ENCODE results near the gene SLC22A4. TPM values are rescaled to one million over a fixed set of nuclear protein-coding genes. Genes with fewer than 3 reads are reported as not detected.

The SLC22A4 gene
- polyA plus RNA-seq, 2 of the 4 experiments (the other 2 are of a cell fraction), result 3.2 to 4.6 TPM

DNA sequence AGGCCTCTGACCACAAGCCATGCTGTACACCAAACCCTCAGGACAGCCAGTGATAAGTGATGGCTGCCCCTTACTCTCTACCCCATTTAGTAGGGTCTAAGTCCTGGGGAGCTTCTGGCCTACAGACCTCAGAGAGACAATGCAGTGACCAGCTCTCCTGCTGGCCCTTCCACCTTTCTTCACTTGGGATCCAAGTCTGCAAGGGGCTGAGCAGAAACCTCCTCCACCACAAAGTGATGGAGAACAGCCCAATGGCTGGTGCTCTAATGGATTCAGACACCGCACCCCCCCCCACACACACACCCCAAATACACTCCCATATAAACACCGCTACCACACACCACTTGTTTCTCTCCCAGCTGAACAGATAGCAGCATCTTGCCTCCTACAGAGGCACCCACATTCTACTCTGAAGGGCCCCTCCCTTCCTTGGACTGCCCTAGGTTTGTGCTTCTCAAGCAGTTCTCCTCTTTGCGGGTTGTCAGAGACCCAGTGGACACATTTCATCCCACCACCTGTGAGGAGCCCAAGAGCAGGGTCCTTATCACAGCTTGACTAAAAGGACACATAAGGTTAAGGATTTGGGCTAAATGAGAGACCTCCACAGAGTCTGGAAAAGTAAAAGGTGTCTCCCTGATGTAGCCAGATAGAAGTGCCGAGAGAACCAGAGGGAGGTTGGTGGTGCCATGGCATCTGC, 38.0 kb upstream of the SLC22A4 start:
- POLR2A ChIA-PET, result no interaction called here
- Histone ChIP-seq H3K27ac (no peak overlapping the region), H3K4me2 (no peak overlapping the region), H3K4me3 (no peak overlapping the region), H3K9me3 (no peaks in the 10 kb centered on the region), H3K4me1 (peaks cover 22% of the 10 kb centered on the region)
- CTCF ChIA-PET, result interaction anchor here (1.4 to 3.0 kb wide), 3 partner anchors 9 to 17 kb away, joined by 4 to 13 read pairs (median 5); no protein-coding TSS in a partner anchor
- TF ChIP-seq NFE2L2 (conservative IDR thresholded peaks at IDR 0.05; ENCODE audit: low read length) (no peak), RNF2 (IDR thresholded peaks at IDR 0.05; ENCODE audit: borderline replicate concordance, low read depth) (no peak), MAFK (IDR thresholded peaks at IDR 0.05; ENCODE audit: partially characterized antibody) (no peak), CEBPB (IDR thresholded peaks at IDR 0.05) (no peak), ZNF302 (CRISPR knock-in tag; IDR thresholded peaks at IDR 0.05) (no peak), POLR2AphosphoS2 (conservative IDR thresholded peaks at IDR 0.05; ENCODE audit: low read length) (no peak), JUN (IDR thresholded peaks at IDR 0.05) (no peak), MYC (IDR thresholded peaks at IDR 0.05; ENCODE audit: borderline replicate concordance, low read length) (no peak), NR3C1 (IDR thresholded peaks at IDR 0.05) (no peak), BHLHE40 (IDR thresholded peaks at IDR 0.05; ENCODE audit: low read depth, low read length) (no peak), ZFP36 (IDR thresholded peaks at IDR 0.05; ENCODE audit: borderline replicate concordance, partially characterized antibody) (no peak), POLR2A (IDR thresholded peaks at IDR 0.05; ENCODE audit: low read length) (no peak), FOSB (CRISPR knock-in tag; IDR thresholded peaks at IDR 0.05) (no peak)
- TF ChIP-seq, protein P1, sequence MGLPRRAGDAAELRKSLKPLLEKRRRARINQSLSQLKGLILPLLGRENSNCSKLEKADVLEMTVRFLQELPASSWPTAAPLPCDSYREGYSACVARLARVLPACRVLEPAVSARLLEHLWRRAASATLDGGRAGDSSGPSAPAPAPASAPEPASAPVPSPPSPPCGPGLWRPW (IDR thresholded peaks at IDR 0.05), result no peak
- TF ChIP-seq, protein P2, sequence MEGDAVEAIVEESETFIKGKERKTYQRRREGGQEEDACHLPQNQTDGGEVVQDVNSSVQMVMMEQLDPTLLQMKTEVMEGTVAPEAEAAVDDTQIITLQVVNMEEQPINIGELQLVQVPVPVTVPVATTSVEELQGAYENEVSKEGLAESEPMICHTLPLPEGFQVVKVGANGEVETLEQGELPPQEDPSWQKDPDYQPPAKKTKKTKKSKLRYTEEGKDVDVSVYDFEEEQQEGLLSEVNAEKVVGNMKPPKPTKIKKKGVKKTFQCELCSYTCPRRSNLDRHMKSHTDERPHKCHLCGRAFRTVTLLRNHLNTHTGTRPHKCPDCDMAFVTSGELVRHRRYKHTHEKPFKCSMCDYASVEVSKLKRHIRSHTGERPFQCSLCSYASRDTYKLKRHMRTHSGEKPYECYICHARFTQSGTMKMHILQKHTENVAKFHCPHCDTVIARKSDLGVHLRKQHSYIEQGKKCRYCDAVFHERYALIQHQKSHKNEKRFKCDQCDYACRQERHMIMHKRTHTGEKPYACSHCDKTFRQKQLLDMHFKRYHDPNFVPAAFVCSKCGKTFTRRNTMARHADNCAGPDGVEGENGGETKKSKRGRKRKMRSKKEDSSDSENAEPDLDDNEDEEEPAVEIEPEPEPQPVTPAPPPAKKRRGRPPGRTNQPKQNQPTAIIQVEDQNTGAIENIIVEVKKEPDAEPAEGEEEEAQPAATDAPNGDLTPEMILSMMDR (IDR thresholded peaks at IDR 0.05), result no peak
- 97% methylated on average over 4 of the region's 4 CpGs for WGBS (ENCODE audit: missing lambda C conversion rate)
- no peak for ATAC-seq
- no peak for FAIRE-seq
- no peak for DNase-seq (ENCODE audit: low read depth in 1 of 2, low spot score in 1 of 2)

DNA sequence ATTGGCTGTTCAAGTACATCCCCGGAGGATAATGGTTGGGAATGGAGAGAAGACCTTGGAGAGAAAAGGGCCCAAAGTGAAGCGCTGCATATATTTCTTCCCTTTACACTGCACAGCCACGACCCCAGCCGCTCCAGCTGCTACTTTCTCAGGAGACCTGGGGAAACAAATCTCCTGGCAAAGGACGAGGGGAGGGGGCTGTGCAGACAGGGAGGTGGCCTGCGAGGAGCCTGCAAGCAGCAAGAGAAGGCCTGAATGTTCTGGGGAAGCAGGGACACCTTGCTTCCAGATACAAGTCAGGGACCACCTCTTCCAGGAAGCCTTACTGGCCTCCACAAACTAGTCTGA, 37.4 kb upstream of the SLC22A4 start:
- ChIA-PET POLR2A (no interaction called here), CTCF (interaction anchor here (2.4 to 3.0 kb wide), 2 partner anchors 16 to 18 kb away, joined by 5 to 13 read pairs; no protein-coding TSS in a partner anchor)
- TF ChIP-seq HOXB13 (CRISPR knock-in tag; IDR thresholded peaks at IDR 0.05; ENCODE audit: low read depth), result no peak
- TF ChIP-seq HOXB5 (CRISPR knock-in tag; IDR thresholded peaks at IDR 0.05), result no peak
- no peak for TF ChIP-seq RFX5 (IDR thresholded peaks at IDR 0.05)
- no peak for TF ChIP-seq CHD4 (IDR thresholded peaks at IDR 0.05; ENCODE audit: borderline replicate concordance)
- no peak for TF ChIP-seq SREBF2 (IDR thresholded peaks at IDR 0.05)
- TF ChIP-seq, protein P2 (IDR thresholded peaks at IDR 0.05), result no peak
- no peak for TF ChIP-seq CBX8 (IDR thresholded peaks at IDR 0.05)
- no peak for TF ChIP-seq JUN (IDR thresholded peaks at IDR 0.05)
- no peak for TF ChIP-seq FOSB (CRISPR knock-in tag; IDR thresholded peaks at IDR 0.05)
- TF ChIP-seq PHF8 (IDR thresholded peaks at IDR 0.05; ENCODE audit: borderline replicate concordance, low read depth), result no peak
- TF ChIP-seq FOXS1 (CRISPR knock-in tag; IDR thresholded peaks at IDR 0.05), result no peak
- TF ChIP-seq, protein P3, sequence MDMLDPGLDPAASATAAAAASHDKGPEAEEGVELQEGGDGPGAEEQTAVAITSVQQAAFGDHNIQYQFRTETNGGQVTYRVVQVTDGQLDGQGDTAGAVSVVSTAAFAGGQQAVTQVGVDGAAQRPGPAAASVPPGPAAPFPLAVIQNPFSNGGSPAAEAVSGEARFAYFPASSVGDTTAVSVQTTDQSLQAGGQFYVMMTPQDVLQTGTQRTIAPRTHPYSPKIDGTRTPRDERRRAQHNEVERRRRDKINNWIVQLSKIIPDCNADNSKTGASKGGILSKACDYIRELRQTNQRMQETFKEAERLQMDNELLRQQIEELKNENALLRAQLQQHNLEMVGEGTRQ (IDR thresholded peaks at IDR 0.05), result no peak
- H3K4me2 ChIP-seq, result no peak overlapping the region
- no peak for DNase-seq (ENCODE audit: low read depth in 1 of 2, low spot score in 1 of 2)
- H3K4me3 ChIP-seq, result no peak overlapping the region
- H3K27ac ChIP-seq, result no peak overlapping the region
- no peak for ATAC-seq
- H3K9me3 ChIP-seq, result no peaks in the 10 kb centered on the region
- peaks cover 24% of the 10 kb centered on the region for H3K4me1 ChIP-seq
- WGBS (ENCODE audit: missing lambda C conversion rate), result 77% methylated on average over 6 of the region's 6 CpGs
- no peak for FAIRE-seq

Measured in A549 (cell line).